SU-DHL-6 (cell line): ENCODE data around the gene SAMSN1.

Experiments used
- EZH2phosphoT487 ChIP-seq: fragments of 200-600 bp; sonication (generic), shearing (Covaris generic); conservative IDR thresholded peaks from 2 replicates; pipeline ENCODE4 v1.6.1; 2018; ENCODE audit warnings: mild to moderate bottlenecking, antibody characterized with exemption, low read length, moderate library complexity, mixed read lengths
- TF ChIP-seq, protein P1 (sequence below): fragments of 200-600 bp; sonication (generic); IDR thresholded peaks from one replicate; pipeline ENCODE4 v1.5.1; 2017; ENCODE audit warnings: antibody characterized with exemption, mild to moderate bottlenecking, low read length, moderate library complexity; ENCODE audit not compliant: insufficient read depth, poor library complexity, severe bottlenecking

DNA sequence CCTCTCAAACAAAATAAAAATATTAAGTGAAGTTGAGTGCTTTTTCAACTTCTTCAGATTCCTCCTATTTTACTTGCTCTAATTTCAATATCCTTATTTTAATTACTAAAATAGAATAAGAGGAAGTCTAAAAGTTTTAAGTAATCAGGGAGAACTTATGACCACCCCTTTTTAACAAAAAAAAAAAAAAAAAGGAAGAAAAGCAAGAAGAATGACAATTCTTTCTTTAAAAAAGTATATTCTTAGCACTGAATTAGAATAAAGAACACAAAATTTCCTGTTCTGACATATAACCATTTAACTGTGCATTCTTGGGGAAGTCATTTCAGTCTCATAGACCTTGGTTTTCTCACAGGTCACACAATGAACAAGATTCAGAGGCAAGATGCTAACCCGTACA, 46.8 kb downstream of the SAMSN1 start:
- TF ChIP-seq, protein P1, sequence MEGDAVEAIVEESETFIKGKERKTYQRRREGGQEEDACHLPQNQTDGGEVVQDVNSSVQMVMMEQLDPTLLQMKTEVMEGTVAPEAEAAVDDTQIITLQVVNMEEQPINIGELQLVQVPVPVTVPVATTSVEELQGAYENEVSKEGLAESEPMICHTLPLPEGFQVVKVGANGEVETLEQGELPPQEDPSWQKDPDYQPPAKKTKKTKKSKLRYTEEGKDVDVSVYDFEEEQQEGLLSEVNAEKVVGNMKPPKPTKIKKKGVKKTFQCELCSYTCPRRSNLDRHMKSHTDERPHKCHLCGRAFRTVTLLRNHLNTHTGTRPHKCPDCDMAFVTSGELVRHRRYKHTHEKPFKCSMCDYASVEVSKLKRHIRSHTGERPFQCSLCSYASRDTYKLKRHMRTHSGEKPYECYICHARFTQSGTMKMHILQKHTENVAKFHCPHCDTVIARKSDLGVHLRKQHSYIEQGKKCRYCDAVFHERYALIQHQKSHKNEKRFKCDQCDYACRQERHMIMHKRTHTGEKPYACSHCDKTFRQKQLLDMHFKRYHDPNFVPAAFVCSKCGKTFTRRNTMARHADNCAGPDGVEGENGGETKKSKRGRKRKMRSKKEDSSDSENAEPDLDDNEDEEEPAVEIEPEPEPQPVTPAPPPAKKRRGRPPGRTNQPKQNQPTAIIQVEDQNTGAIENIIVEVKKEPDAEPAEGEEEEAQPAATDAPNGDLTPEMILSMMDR, result no peak
- TF ChIP-seq EZH2phosphoT487, result no peak
